A673 (cell line): Measurements from ENCODE around the gene HS3ST3A1. TPM values are rescaled to one million over a fixed set of nuclear protein-coding genes. Genes with fewer than 3 reads are reported as not detected.

Experiments
- BruUV-seq: library from RNA; stranded (reverse); fragments of 400-500 nt; replicated peaks from 2 replicates; lab custom pipeline; 2021; lab: Mats Ljungman, UMichigan
- CTCF ChIA-PET: fragments of 300-600 bp; sonication (Branson Sonifier 250); formaldehyde crosslinking; loops from one replicate; lab custom pipeline; 2022; ENCODE audit warnings: antibody characterized with exemption; lab: Charles Lee
- POLR2A ChIA-PET: fragments of 300-600 bp; sonication (Branson Sonifier 250); formaldehyde crosslinking; loops from one replicate; lab custom pipeline; 2022; ENCODE audit warnings: antibody characterized with exemption; ENCODE audit not compliant: low non-redundant PET; lab: Charles Lee
- DNase-seq: peaks from one replicate; pipeline ENCODE4 v3.0.0-alpha.2; 2015; ENCODE audit warnings: low spot score
- H3K27ac ChIP-seq: fragments of 200-600 bp; sonication (generic); 2 replicates; pipeline ENCODE4 v1.5.1; 2016; ENCODE audit warnings: mixed run types, low read depth, mild to moderate bottlenecking, mixed read lengths, antibody characterized with exemption, low read length; ENCODE audit not compliant: poor library complexity, severe bottlenecking
- H3K27me3 ChIP-seq: fragments of 200-600 bp; sonication (generic); replicated peaks from 2 replicates; pipeline ENCODE4 v1.6.1; 2017; ENCODE audit warnings: mixed run types, low read depth, mild to moderate bottlenecking, mixed read lengths, antibody characterized with exemption, low read length; ENCODE audit not compliant: insufficient read depth, poor library complexity
- H3K36me3 ChIP-seq: fragments of 200-600 bp; sonication (generic); 2 replicates; pipeline ENCODE4 v1.6.1; 2016; ENCODE audit warnings: mixed run types, mild to moderate bottlenecking, mixed read lengths, antibody characterized with exemption, low read length; ENCODE audit not compliant: insufficient read depth, poor library complexity, severe bottlenecking
- H3K4me1 ChIP-seq: fragments of 200-600 bp; sonication (generic); 2 replicates; pipeline ENCODE4 v1.6.1; 2017; ENCODE audit warnings: mixed run types, mild to moderate bottlenecking, mixed read lengths, antibody characterized with exemption, low read length; ENCODE audit not compliant: insufficient read depth, poor library complexity, severe bottlenecking
- H3K4me3 ChIP-seq: fragments of 200-600 bp; sonication (generic); 2 replicates; pipeline ENCODE4 v1.5.1; 2016; ENCODE audit warnings: low read depth, mixed run types, mild to moderate bottlenecking, mixed read lengths, low read length; ENCODE audit not compliant: poor library complexity, severe bottlenecking
- H3K9me3 ChIP-seq: fragments of 200-600 bp; sonication (generic); 2 replicates; pipeline ENCODE4 v1.6.1; 2016; ENCODE audit warnings: mixed run types, low read depth, mild to moderate bottlenecking, mixed read lengths, antibody characterized with exemption, low read length; ENCODE audit not compliant: poor library complexity, severe bottlenecking
- EZH2 ChIP-seq: fragments of 200-600 bp; sonication (generic); IDR thresholded peaks from 2 replicates; pipeline ENCODE4 v1.6.1; 2017; ENCODE audit warnings: borderline replicate concordance, low read depth, mild to moderate bottlenecking, mixed read lengths, antibody characterized with exemption, low read length; ENCODE audit not compliant: poor library complexity, severe bottlenecking
- intact Hi-C: fragments of 100-400 bp; cut with micrococcal nuclease; formaldehyde crosslinking; loops from one replicate; pipeline ENCODE4 v1.10.0; 2022; ENCODE audit not compliant: unreplicated experiment
- total RNA-seq: library from RNA; stranded (reverse); gene quantifications from 2 replicates; pipeline ENCODE4 v1.2.3, GENCODE V29; 2021
- TF ChIP-seq, protein P1 (sequence below): fragments of 300-800, 200-600 bp; sonication (generic); conservative IDR thresholded peaks from 2 replicates; pipeline ENCODE4 v1.5.1; 2017; ENCODE audit warnings: low read depth, mild to moderate bottlenecking, antibody characterized with exemption, low read length, moderate library complexity, mixed read lengths

Gene HS3ST3A1
- total RNA-seq, 1 experiment from 2014 or later = not detected

DNA sequence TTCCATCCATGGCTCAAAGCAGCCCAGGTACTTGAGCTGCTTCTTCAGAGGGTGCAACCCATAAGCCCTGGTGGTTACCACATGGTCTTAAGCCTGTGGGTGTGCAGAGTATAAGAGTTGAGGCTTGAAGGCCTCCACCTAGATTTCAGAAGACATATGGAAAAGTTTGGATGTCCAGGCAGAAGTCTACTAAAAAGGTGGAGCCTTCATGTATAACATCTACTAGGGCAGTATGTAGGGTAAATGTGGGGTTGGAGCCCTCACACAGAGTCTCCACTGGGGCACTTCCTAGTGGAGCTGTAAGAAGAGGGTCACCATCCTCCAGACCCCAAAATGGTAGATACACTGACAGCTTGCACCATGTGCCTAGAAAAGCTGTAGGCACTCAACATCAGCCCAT, 120.9 kb downstream of the HS3ST3A1 start:
- H3K36me3 ChIP-seq = no peaks in the 10 kb centered on the region
- peaks cover 31% of the 10 kb centered on the region for H3K9me3 ChIP-seq
- no peak for TF ChIP-seq EZH2
- TF ChIP-seq, protein P1, sequence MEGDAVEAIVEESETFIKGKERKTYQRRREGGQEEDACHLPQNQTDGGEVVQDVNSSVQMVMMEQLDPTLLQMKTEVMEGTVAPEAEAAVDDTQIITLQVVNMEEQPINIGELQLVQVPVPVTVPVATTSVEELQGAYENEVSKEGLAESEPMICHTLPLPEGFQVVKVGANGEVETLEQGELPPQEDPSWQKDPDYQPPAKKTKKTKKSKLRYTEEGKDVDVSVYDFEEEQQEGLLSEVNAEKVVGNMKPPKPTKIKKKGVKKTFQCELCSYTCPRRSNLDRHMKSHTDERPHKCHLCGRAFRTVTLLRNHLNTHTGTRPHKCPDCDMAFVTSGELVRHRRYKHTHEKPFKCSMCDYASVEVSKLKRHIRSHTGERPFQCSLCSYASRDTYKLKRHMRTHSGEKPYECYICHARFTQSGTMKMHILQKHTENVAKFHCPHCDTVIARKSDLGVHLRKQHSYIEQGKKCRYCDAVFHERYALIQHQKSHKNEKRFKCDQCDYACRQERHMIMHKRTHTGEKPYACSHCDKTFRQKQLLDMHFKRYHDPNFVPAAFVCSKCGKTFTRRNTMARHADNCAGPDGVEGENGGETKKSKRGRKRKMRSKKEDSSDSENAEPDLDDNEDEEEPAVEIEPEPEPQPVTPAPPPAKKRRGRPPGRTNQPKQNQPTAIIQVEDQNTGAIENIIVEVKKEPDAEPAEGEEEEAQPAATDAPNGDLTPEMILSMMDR = no peak
- no peaks in the 10 kb centered on the region for H3K4me1 ChIP-seq
- BruUV-seq = no TSS peak
- H3K4me3 ChIP-seq = no peak overlapping the region
- no peak overlapping the region for H3K27ac ChIP-seq
- intact Hi-C loops = no loop called here
- H3K27me3 ChIP-seq = no peaks in the 10 kb centered on the region
- ChIA-PET POLR2A (interaction anchor here (0.6 kb wide), 1 partner anchor 135 kb away, joined by 3 read pairs; no protein-coding TSS in a partner anchor), CTCF (no interaction called here)
- DNase-seq = no peak

DNA sequence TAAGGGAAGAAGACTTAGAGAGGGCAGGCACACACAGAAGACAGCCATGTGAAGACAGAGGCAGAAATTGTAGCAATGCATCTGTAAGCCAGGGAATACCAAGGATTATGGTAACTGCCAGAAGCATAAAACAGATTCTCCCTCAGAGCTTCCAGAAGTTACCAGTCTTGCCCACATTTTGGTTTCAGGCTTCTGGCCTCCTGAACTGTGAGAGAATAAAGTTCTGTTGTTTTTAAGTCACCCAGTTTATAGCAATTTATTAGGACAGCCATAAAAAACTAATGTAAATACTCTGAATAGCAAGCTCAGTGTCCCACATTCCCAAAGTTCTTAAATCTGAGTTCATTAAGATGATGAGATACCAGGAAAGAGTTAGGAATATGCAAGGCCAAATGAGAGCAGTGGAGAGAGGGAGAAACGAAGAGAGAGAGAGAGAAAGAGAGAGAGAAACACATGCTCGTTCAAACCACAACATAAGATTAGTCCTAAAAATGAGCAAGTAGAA, 123.4 kb downstream of the HS3ST3A1 start:
- POLR2A ChIA-PET = no interaction called here

DNA sequence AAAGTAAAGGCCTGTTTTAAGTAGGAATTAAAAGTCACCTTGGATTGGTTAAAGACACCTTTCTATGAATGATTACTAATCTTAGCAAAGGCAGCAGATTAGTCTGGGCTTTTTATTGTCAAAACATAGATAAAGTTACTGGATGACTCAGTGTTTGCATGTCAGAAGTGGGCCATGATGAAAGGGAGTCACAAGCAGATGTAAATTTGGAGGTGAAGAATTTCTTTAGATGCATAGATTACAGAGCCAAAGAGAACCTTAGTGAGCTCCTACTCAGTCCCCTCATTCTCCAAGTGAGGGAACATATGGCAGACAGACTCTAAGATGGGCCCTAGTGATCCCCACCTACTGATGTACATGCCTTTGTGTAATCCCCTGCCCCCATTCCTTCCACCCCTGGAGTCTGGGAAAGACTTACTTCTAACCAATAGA, 124.5 kb downstream of the HS3ST3A1 start:
- ChIA-PET CTCF (no interaction called here), POLR2A (no interaction called here)
- no peaks in the 10 kb centered on the region for H3K4me1 ChIP-seq
- no peak for DNase-seq
- no peak overlapping the region for H3K4me3 ChIP-seq
- peaks cover 24% of the 10 kb centered on the region for H3K9me3 ChIP-seq
- intact Hi-C loops = no loop called here
- no peak overlapping the region for H3K27ac ChIP-seq
- no peaks in the 10 kb centered on the region for H3K27me3 ChIP-seq
- no TSS peak for BruUV-seq
- H3K36me3 ChIP-seq = no peaks in the 10 kb centered on the region
- TF ChIP-seq, protein P1 = no peak
- TF ChIP-seq EZH2 = no peak

More for the DNA sequence above, 123.4 kb downstream of the HS3ST3A1 start:
- Histone ChIP-seq H3K27me3 (no peaks in the 10 kb centered on the region), H3K4me1 (no peaks in the 10 kb centered on the region), H3K27ac (no peak overlapping the region), H3K9me3 (peaks cover 25% of the 10 kb centered on the region), H3K36me3 (no peaks in the 10 kb centered on the region), H3K4me3 (no peak overlapping the region)
- BruUV-seq = no TSS peak
- intact Hi-C loops = no loop called here
- CTCF ChIA-PET = no interaction called here
- TF ChIP-seq EZH2 = no peak
- TF ChIP-seq, protein P1 = no peak
- no peak for DNase-seq
